Ovary (tissue), 9 donors: Measurements from ENCODE around the gene TNNT2. TPM values are rescaled to one million over a fixed set of nuclear protein-coding genes. Genes with fewer than 3 reads are reported as not detected.

Experiments
- DNase-seq, 5 donors: peaks; one replicate each; pipeline ENCODE4 v3.0.0-alpha.2; 2019 to 2020
- H3K27ac ChIP-seq, 2 donors: fragments of 200-600 bp; one replicate each; pipeline versions ENCODE4 v1.5.1 to v1.8.0; 2019 to 2022
- H3K27me3 ChIP-seq: fragments of 200-600 bp; one replicate; pipeline ENCODE4 v1.8.0; 2022
- H3K36me3 ChIP-seq: fragments of 200-600 bp; sonication (generic); one replicate; pipeline ENCODE4 v1.5.1; 2019
- H3K4me1 ChIP-seq: one replicate; pipeline ENCODE4 v1.8.1; 2013; ENCODE audit warnings: mild to moderate bottlenecking, moderate library complexity; ENCODE audit not compliant: insufficient read depth
- H3K4me3 ChIP-seq: fragments of 200-600 bp; sonication (generic); one replicate; pipeline ENCODE4 v1.5.1; 2017
- H3K9me3 ChIP-seq, 2 donors: fragments of 200-600 bp in 1 of 2; sonication (generic) in 1 of 2; one replicate each; pipeline versions ENCODE4 v1.5.1 to v1.8.1; 2013 to 2019; ENCODE audit warnings: mild to moderate bottlenecking in 1 of 2, moderate library complexity in 1 of 2
- EP300 ChIP-seq: sonication (generic); formaldehyde crosslinking; IDR thresholded peaks from one replicate; pipeline ENCODE4 v1.6.1; 2017; ENCODE audit warnings: antibody characterized with exemption
- POLR2A ChIP-seq: fragments of 450-650 bp; IDR thresholded peaks from one replicate; pipeline ENCODE4 v1.6.1; 2017; ENCODE audit warnings: antibody characterized with exemption, mild to moderate bottlenecking, moderate library complexity
- WGBS, 3 donors: extraction: QIAGEN DNeasy Blood & Tissue Kit in 1 of 3; methylation state at CpG; one replicate each; pipeline versions ENCODE4 v1.1.5 to v1.1.7; 2013 to 2017; 5-methylcytosine and 5-hydroxymethylcytosine counted together
- intact Hi-C, 4 donors: fragments of 100-400 bp; cut with DNase I; formaldehyde crosslinking; loops; one replicate each; pipeline versions ENCODE4 v1.11.0 to v1.15.1; 2022 to 2023
- polyA plus RNA-seq, 2 donors: library from polyadenylated mRNA; stranded (reverse); fragments of 200-250 nt in 1 of 2; fragments of 350-450 nt in 1 of 2; fragmentation: Illumina TruSeq in 1 of 2; extraction: RNeasy Lipid Tissue Mini Kit (QIAGEN cat#74804) in 1 of 2; gene quantifications; one replicate each; pipeline ENCODE4 v1.2.3, GENCODE V29; 2013 to 2014
- total RNA-seq, 7 donors: library from RNA; depleted of rRNA in 2 of 7; stranded (reverse); fragments of >200 nt in 2 of 7; fragmentation: NEBNext Ultra II Directional in 3 of 7; extraction: Animal tissue kit (Norgen Biotek cat#: 25700) in 3 of 7; gene quantifications; one replicate each; pipeline versions ENCODE4 v1.1.0 to v1.2.4, GENCODE V29; 2016 to 2023
- TF ChIP-seq, protein P1 (sequence below), 3 donors: fragments of 450-650 bp in 2 of 3; fragments of 200-600 bp in 1 of 3; IDR thresholded peaks; one replicate each; pipeline versions ENCODE4 v1.5.1 to v1.8.0; 2016 to 2022; ENCODE audit warnings: antibody characterized with exemption in 3 of 3, mild to moderate bottlenecking in 1 of 3
- donor health status: DM: no; HTN: no; CAD: no; lungs with moderate emphysema.
- donor health status: DM: no; HTN: no; CAD: no.
- donor health status: Bipolar disorder and iron deficiency.
- donor health status: DM: yes; HTN: yes; CAD: no.
- donor health status: DM: no; HTN: no; CAD: no.
- donor health status: DM: yes; HTN: yes; CAD: no.

TNNT2 gene
- total and polyA plus RNA-seq, 9 donors, result 0.11 to 2.8 (median 1.1) TPM; not detected in 1

DNA sequence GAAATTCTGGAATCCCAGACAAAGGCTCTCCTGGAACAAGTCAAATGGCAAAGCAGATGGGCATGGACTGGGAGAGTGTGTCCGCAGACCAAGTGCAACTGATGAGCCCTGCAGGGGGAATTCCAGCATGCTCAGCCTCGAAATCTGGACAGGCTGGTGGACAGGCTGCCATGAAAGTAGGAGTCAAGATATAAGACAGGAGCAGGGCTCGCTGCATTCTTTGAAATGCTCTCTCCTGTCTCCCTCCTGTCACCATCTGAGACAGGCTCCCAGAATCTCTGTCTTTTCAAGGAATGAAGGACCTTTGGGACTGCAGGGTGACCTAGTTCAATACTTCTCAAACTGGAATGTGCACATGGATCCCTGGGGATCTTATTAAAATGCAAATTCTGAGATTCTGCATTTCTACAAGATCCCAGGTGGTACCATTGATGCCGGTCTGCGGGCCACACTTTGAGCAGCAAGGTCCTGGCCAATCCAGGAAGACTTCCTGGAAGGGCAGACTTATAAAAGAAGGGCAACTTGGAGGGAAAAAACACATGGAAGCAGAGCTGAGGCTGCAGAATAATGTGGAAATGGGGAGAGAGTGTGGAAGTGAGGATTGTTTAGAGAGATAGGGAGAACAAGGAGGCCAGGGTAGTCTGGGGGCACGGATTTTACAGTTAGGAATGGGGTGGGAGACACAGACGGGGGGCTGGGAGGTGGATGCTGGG, 29.8 kb downstream of the TNNT2 start:
- H3K4me3 ChIP-seq, result no peak overlapping the region
- intact Hi-C loops, result no loop called here
- no peaks in the 10 kb centered on the region for H3K4me1 ChIP-seq
- TF ChIP-seq EP300, result no peak
- TF ChIP-seq POLR2A, result no peak
- TF ChIP-seq, protein P1, sequence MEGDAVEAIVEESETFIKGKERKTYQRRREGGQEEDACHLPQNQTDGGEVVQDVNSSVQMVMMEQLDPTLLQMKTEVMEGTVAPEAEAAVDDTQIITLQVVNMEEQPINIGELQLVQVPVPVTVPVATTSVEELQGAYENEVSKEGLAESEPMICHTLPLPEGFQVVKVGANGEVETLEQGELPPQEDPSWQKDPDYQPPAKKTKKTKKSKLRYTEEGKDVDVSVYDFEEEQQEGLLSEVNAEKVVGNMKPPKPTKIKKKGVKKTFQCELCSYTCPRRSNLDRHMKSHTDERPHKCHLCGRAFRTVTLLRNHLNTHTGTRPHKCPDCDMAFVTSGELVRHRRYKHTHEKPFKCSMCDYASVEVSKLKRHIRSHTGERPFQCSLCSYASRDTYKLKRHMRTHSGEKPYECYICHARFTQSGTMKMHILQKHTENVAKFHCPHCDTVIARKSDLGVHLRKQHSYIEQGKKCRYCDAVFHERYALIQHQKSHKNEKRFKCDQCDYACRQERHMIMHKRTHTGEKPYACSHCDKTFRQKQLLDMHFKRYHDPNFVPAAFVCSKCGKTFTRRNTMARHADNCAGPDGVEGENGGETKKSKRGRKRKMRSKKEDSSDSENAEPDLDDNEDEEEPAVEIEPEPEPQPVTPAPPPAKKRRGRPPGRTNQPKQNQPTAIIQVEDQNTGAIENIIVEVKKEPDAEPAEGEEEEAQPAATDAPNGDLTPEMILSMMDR (IDR thresholded peaks at IDR 0.05), result no peak
- DNase-seq, result no peak
- no peak overlapping the region for H3K27ac ChIP-seq
- H3K27me3 ChIP-seq, result no peaks in the 10 kb centered on the region
- H3K36me3 ChIP-seq, result no peaks in the 10 kb centered on the region
- 31 to 35% (median 31%) methylated on average over 7 of the region's 7 CpGs for WGBS, 3 donors
- no peaks in the 10 kb centered on the region for H3K9me3 ChIP-seq

DNA sequence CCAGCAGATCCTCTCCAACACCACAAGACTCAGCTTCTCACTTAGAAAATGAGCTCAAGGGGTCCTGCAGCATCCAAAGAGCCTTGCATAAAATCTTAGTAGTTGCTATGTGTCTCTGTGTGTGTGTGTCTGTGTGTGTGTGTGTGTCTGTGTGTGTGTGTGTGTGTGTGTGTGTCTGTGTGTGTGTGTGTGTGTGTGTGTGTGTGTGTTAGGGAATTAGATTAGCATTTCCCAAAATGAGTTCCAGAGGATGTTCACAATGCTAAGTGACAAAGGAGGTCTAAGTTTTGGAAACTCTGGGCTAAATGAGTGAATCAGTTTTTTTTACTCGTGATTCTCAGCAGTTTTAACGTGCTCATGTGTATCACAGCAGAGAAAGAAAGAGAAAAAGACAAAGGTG, 30.5 kb downstream of the TNNT2 start:
- 19 to 25% (median 19%) methylated on average over 2 of the region's 2 CpGs for WGBS, 3 donors
- H3K4me3 ChIP-seq, result no peak overlapping the region
- no peaks in the 10 kb centered on the region for H3K4me1 ChIP-seq
- TF ChIP-seq, protein P1 (IDR thresholded peaks at IDR 0.05), result no peak
- no peak overlapping the region for H3K27ac ChIP-seq
- no peaks in the 10 kb centered on the region for H3K9me3 ChIP-seq
- H3K27me3 ChIP-seq, result no peaks in the 10 kb centered on the region
- DNase-seq, result no peak
- intact Hi-C loops, result no loop called here
- no peaks in the 10 kb centered on the region for H3K36me3 ChIP-seq

DNA sequence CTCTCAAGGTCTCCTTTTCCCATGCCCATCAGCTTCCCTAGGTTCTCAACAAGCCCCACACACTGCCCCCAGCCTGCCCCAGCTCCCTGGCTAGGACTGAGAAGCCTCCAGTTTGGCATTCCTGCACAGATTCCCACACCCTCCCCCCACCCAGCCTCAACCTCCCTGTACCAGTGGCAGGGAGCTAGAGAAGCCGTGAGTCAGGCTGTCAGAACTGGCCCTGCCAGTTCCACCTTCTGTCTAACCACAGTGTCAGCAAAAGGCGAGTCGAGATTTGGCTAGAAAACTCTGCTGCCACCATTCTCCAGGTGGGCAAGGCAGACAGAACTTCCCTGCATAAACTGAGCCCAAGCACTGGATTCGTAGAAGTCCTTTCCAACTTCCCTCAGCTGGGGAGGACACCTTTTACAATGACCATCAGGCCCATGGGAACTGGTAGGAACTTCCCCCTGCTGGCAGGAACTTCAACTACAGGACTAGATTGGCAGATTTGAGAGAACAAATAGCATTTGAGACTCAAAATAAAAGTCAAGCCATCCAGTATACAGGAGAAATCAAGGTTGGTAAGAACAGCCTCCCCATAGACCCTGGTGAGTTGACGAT, 31.0 kb downstream of the TNNT2 start:
- no peaks in the 10 kb centered on the region for H3K27me3 ChIP-seq
- 57 to 68% (median 65%) methylated on average over 5 of the region's 5 CpGs for WGBS, 3 donors
- intact Hi-C loops, result no loop called here
- TF ChIP-seq POLR2A (no peak), EP300 (no peak)
- no peaks in the 10 kb centered on the region for H3K36me3 ChIP-seq
- no peak overlapping the region for H3K4me3 ChIP-seq
- H3K4me1 ChIP-seq, result no peaks in the 10 kb centered on the region
- peak in 1 of 5 donors; percentile 1 for DNase-seq
- H3K9me3 ChIP-seq, result no peaks in the 10 kb centered on the region
- H3K27ac ChIP-seq, result no peak overlapping the region

DNA sequence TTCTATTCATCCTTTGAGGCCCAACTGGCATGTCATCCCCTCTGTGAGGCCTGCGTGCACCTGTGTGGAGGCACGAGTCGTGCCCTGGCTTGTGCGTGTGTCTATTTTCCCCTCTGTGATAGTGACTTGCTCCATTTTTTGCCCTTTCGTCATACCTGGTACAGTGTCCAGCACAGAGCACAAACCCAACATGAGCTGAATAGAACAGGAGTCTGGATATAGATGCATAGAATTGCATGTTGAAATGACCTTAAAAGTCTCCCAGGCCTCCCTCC, 32.5 kb downstream of the TNNT2 start:
- Histone ChIP-seq H3K27me3 (no peaks in the 10 kb centered on the region), H3K27ac (no peak overlapping the region), H3K4me3 (no peak overlapping the region), H3K36me3 (no peaks in the 10 kb centered on the region), H3K4me1 (no peaks in the 10 kb centered on the region), H3K9me3 (no peaks in the 10 kb centered on the region)
- no peak for TF ChIP-seq POLR2A
- TF ChIP-seq, protein P1 (IDR thresholded peaks at IDR 0.05), result no peak
- no peak for TF ChIP-seq EP300
- no peak for DNase-seq
- intact Hi-C loops, result no loop called here
- whole genome bisulfite sequencing, 3 donors, result 90 to 95% (median 91%) methylated on average over 5 of the region's 5 CpGs
